HUES6 (cell line): Measurements from ENCODE around the gene AIG1.

ENCODE experiments used
- H3K27ac ChIP-seq: 2 replicates; pipeline ENCODE4 v1.7.0; 2013; ENCODE audit warnings: low read depth, mild to moderate bottlenecking, low read length, inconsistent platforms
- H3K27me3 ChIP-seq: 2 replicates; pipeline ENCODE4 v1.6.1; 2013; ENCODE audit warnings: low read length; ENCODE audit not compliant: control insufficient read depth, insufficient read depth
- H3K36me3 ChIP-seq: 2 replicates; pipeline ENCODE4 v1.6.1; 2013; ENCODE audit warnings: low read length; ENCODE audit not compliant: control insufficient read depth, insufficient read depth
- H3K4me1 ChIP-seq: 2 replicates; pipeline ENCODE4 v1.6.1; 2013; ENCODE audit warnings: low read length; ENCODE audit not compliant: control insufficient read depth, insufficient read depth
- H3K4me3 ChIP-seq: 2 replicates; pipeline ENCODE4 v1.5.1; 2013; ENCODE audit warnings: low read depth, low read length
- H3K9ac ChIP-seq: one replicate; pipeline ENCODE4 v1.6.1; 2013; ENCODE audit warnings: mild to moderate bottlenecking, low read length
- H3K9me3 ChIP-seq: 2 replicates; pipeline ENCODE4 v1.6.1; 2013; ENCODE audit warnings: low read depth, low read length; ENCODE audit not compliant: control insufficient read depth, insufficient read depth

AIG1 gene

DNA sequence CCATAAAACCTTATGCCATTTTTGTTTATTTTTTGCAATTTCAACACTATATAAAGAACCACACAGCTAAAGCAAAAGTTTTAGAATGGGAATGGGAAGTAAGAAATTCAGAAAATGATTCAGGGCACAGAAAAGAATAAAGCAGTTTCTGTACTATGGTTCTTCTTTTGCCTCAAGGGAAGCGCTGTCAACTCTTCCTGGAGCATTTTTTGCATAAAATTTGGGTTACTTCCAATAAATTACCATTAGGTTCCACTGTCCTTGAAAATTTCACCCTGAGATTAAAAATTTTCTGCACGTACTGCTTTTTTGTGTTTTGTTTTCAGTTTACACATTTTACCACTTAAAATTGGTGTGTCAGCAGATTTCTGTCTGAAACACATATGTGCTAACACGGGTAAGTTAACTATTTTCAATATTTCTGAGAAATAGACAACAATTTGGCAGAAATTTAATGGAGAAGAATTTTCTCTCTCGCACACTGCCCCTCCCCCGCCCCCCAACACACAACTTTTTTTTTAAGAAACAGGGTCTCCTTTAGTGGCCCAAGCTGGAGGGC is 310.2 kb downstream of the AIG1 start:
- no peaks in the 10 kb centered on the region for H3K27me3 ChIP-seq
- H3K4me3 ChIP-seq: no peak overlapping the region
- no peaks in the 10 kb centered on the region for H3K9me3 ChIP-seq
- H3K9ac ChIP-seq: no peak overlapping the region
- H3K27ac ChIP-seq: no peak overlapping the region
- no peaks in the 10 kb centered on the region for H3K4me1 ChIP-seq
- no peaks in the 10 kb centered on the region for H3K36me3 ChIP-seq

- Histone ChIP-seq H3K36me3 (no peaks in the 10 kb centered on the region), H3K4me3 (no peak overlapping the region), H3K9ac (no peak overlapping the region), H3K4me1 (no peaks in the 10 kb centered on the region), H3K9me3 (no peaks in the 10 kb centered on the region), H3K27me3 (no peaks in the 10 kb centered on the region), H3K27ac (no peak overlapping the region)
Observed at GRCh38 chr6:143372199-143372882, 311.7 kb downstream of the AIG1 start.

DNA sequence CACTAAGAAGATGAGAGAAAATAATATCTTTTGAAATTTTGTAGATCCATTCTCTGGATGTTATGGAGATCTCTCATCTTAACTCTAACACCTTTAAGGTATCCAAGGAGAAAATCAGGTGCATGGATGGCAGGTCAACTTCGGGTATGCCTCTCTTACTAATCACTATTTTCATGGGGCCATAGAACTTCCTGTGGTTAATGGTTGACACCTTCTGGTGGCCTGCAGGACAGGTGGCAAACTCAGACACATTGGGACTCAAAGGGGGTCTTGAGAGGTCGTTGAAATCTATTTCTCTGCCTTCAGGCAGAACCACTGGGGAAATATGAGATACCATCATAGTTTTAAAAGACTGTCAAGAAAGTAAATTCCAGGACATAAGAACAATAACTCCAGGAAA is 313.3 kb downstream of the AIG1 start:
- Histone ChIP-seq H3K4me3 (no peak overlapping the region), H3K9me3 (no peaks in the 10 kb centered on the region), H3K9ac (no peak overlapping the region), H3K27ac (no peak overlapping the region), H3K36me3 (no peaks in the 10 kb centered on the region), H3K4me1 (no peaks in the 10 kb centered on the region), H3K27me3 (no peaks in the 10 kb centered on the region)

DNA sequence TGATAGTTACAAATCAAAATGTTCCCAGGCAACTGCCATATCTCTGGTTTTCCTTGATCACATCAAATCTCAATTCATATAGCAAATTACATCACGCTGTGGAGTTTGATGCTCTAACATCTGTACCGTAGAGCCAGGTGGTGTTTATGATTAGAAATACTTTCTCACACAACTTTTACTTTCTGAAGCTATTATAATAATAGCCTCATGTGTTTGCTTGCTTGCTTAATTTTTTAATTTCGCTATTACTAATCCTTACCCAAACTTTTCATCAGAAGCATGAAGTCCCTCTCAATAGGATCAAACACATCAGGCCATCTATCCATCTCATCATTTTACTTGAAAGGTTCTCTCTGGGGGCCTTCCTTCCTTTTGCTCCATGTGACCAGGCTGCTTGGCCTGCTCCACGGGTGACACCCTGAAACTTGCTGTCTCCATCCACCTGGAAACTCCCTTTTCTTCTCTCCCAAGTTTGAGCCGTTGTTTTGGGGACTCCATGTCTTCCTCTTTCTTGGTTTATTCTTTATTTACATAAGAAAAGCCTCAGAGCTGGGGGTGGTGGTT is 314.4 kb downstream of the AIG1 start:
- no peak overlapping the region for H3K4me3 ChIP-seq
- no peak overlapping the region for H3K27ac ChIP-seq
- no peaks in the 10 kb centered on the region for H3K36me3 ChIP-seq
- no peaks in the 10 kb centered on the region for H3K27me3 ChIP-seq
- H3K9ac ChIP-seq: no peak overlapping the region
- no peaks in the 10 kb centered on the region for H3K4me1 ChIP-seq
- no peaks in the 10 kb centered on the region for H3K9me3 ChIP-seq

- no peak overlapping the region for H3K27ac ChIP-seq
- H3K9me3 ChIP-seq: no peaks in the 10 kb centered on the region
- H3K4me3 ChIP-seq: no peak overlapping the region
- no peak overlapping the region for H3K9ac ChIP-seq
- no peaks in the 10 kb centered on the region for H3K27me3 ChIP-seq
- H3K4me1 ChIP-seq: no peaks in the 10 kb centered on the region
- no peaks in the 10 kb centered on the region for H3K36me3 ChIP-seq
Observed at GRCh38 chr6:143376375-143376774, 315.7 kb downstream of the AIG1 start.

DNA sequence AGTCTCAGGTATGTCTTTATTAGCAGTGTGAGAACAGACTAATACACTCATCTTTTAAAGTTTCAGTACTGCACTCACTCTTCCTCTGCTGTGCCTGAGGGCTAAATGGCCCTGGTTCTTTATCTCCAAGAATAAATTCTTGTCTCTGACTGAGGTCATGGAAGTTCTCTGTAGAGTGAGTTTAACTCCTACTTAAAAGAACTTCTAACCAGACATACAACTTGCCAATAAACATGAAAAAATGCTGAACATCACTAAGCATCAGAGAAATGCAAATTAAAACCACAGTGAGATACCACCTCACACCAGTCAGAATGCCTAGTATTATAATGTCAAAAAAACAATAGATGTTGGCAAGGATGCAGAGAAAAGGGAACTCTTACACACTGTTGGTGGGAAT is 316.2 kb downstream of the AIG1 start:
- H3K4me3 ChIP-seq: no peak overlapping the region
- H3K9me3 ChIP-seq: no peaks in the 10 kb centered on the region
- no peaks in the 10 kb centered on the region for H3K36me3 ChIP-seq
- no peaks in the 10 kb centered on the region for H3K4me1 ChIP-seq
- no peak overlapping the region for H3K27ac ChIP-seq
- H3K27me3 ChIP-seq: no peaks in the 10 kb centered on the region
- no peak overlapping the region for H3K9ac ChIP-seq

- H3K27ac ChIP-seq: no peak overlapping the region
Observed at GRCh38 chr6:143385636-143386035, 324.9 kb downstream of the AIG1 start.

GRCh38 chr6:143390278-143390677 is 329.6 kb downstream of the AIG1 start:
- no peaks in the 10 kb centered on the region for H3K9me3 ChIP-seq
- H3K36me3 ChIP-seq: no peaks in the 10 kb centered on the region
- no peak overlapping the region for H3K4me3 ChIP-seq
- H3K9ac ChIP-seq: no peak overlapping the region
- H3K27me3 ChIP-seq: no peaks in the 10 kb centered on the region
- no peaks in the 10 kb centered on the region for H3K4me1 ChIP-seq
- H3K27ac ChIP-seq: no peak overlapping the region

More at GRCh38 chr6:143385636-143386035, 324.9 kb downstream of the AIG1 start:
- Histone ChIP-seq H3K9me3 (no peaks in the 10 kb centered on the region), H3K27me3 (no peaks in the 10 kb centered on the region), H3K9ac (no peak overlapping the region), H3K4me3 (no peak overlapping the region), H3K36me3 (no peaks in the 10 kb centered on the region), H3K4me1 (no peaks in the 10 kb centered on the region)
